ENCODE results near the gene EPS15.
"Not testable (repeated sequence)": the region's sequence is repeated elsewhere in the genome, so short reads cannot be mapped to it uniquely, and the experiment has no call there.

EPS15 gene

DNA sequence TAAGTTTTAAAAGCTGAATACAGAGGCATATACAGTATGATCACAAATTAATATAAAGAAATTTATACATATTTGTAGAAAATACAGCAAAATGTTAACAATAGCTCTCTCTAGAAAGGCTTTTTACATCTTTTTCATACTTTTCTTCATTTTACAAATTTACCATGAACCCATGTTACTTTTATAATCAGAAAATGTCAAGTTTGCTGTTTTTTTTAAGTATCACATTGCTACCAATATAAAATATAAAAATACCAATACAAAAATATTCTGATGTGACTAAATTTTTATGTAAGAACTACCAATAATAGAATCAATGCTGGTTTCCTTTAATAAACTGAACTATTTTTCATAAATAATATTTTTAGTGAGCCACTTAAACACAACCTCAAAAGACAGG is 104.3 kb downstream of the EPS15 start:
- Histone ChIP-seq H3K4me3 (no peak overlapping the region), H3K9me3 (no peaks in the 10 kb centered on the region), H3K4me1 (peaks cover 0 to 48% (median 9%) of the 10 kb centered on the region in 4 donors), H3K27ac (no peak overlapping the region), H3K36me3 (peaks cover 0 to 5% (median 0%) of the 10 kb centered on the region in 3 donors), H3K27me3 (no peaks in the 10 kb centered on the region)
- no peak for DNase-seq
- intact Hi-C loops (cut with DNase I; ENCODE audit: low total_unique reads): no loop called here
- TF ChIP-seq CTCF (IDR thresholded peaks at IDR 0.05): no peak

- Histone ChIP-seq H3K36me3 (peaks cover 25 to 32% (median 28%) of the 10 kb centered on the region in 3 donors), H3K4me1 (peaks cover 0 to 39% (median under 1%) of the 10 kb centered on the region in 4 donors)
- H3K9me3 ChIP-seq; intact Hi-C loops (cut with DNase I; ENCODE audit: low total_unique reads); H3K27me3 ChIP-seq; H3K4me3 ChIP-seq; DNase-seq; H3K27ac ChIP-seq: not testable (repeated sequence)
These were observed 107.2 kb downstream of the EPS15 start for GRCh38 chr1:51411820-51412219.

DNA sequence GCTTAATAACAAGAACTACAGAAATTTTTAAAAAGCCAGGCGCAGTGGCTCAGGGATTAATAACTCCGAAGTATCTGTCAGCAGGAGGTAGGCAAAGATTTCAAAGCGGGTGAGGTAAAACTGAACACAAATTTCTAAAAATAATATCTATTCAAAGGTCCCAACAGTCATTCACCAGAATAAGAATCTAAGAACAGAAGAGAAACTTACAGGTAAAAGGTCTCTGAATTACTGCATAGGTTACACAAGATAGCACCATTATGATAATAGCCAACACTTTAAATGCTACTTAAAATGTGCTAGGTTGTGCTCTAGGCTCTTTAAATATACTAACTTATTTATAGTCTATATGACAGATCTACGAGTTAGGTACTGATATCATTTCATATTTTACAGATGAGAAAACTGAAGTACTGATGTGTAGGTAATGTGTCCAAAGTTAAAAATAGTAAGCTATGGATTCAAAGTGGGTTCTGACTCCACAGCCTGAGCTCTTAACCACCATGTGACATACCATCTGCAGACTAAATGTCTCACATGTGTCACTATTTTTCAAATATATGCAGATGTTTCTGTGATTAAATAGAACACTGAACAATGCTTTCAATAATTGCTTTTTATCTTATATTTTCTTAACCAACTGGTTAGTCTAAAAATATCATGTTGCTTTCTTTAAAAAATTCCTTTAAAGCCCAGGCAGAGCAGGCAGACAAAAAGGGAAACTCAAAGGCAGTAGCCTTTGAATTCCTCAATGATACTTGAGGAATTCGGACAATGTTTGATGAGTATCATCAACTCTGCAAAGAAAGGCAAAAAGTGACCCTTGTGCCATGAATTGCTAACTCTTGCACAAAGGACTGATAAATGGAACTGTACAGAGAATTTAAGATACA is 108.3 kb downstream of the EPS15 start:
- Histone ChIP-seq H3K27ac (peak overlapping the region in 1 of 2 donors; percentile 10), H3K27me3 (no peaks in the 10 kb centered on the region), H3K36me3 (peaks cover 35 to 41% (median 35%) of the 10 kb centered on the region in 3 donors), H3K4me1 (peaks cover 0 to 30% (median 0%) of the 10 kb centered on the region in 4 donors), H3K4me3 (no peak overlapping the region), H3K9me3 (no peaks in the 10 kb centered on the region)
- intact Hi-C loops (cut with DNase I; ENCODE audit: low total_unique reads): no loop called here
- no peak for TF ChIP-seq CTCF (IDR thresholded peaks at IDR 0.05)
- DNase-seq: no peak

DNA sequence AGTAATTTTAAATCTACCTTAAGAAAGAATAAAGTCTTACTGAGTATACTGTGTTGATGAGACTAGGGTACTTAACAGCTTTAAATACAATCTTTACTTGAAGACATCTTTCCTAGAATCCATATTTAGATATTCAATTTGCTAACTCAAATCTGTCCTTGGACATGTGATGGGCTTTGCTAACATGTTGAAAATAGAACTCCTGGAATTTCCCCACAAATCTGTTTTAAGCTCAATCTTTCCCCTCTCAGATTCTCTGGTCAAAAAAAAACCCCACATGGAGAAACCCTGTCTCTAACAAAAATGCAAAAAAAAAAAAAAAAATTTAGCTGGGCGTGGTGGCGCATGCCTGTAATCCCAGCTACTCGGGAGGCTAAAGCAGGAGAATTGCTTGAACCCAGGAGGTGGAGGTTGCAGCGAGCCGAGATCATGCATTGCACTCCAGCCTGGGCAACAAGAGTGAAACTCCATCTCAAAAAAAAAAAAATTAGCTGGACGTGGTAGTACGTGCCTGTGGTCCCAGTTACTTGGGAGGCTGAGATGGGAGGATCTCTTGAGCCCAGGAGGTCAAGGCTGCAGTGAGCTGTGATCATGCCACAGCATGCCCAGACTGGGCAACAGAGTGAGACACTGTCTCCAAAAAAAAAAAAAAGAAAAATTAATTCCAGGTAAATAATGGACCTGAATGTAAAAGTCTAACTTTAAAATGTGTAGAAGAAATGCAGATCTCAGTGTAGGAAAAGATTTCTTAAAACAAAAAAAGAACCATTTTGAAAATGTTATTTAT is 109.1 kb downstream of the EPS15 start:
- H3K4me3 ChIP-seq; DNase-seq; H3K27me3 ChIP-seq; H3K9me3 ChIP-seq; intact Hi-C loops (cut with DNase I; ENCODE audit: low total_unique reads): not testable (repeated sequence)
- H3K27ac ChIP-seq: peak overlapping the region in 1 of 2 donors; percentile 10
- H3K4me1 ChIP-seq: peaks cover 0 to 28% (median 0%) of the 10 kb centered on the region in 4 donors
- peaks cover 44 to 49% (median 44%) of the 10 kb centered on the region in 3 donors for H3K36me3 ChIP-seq

GRCh38 chr1:51392241-51392640 is 126.8 kb downstream of the EPS15 start:
- no peaks in the 10 kb centered on the region for H3K4me1 ChIP-seq
- H3K27me3 ChIP-seq: no peaks in the 10 kb centered on the region
- DNase-seq: no peak
- no peak overlapping the region for H3K27ac ChIP-seq
- intact Hi-C loops (cut with DNase I; ENCODE audit: low total_unique reads): no loop called here
- H3K36me3 ChIP-seq: peaks cover 27 to 47% (median 30%) of the 10 kb centered on the region in 3 donors
- no peak overlapping the region for H3K4me3 ChIP-seq
- TF ChIP-seq CTCF (IDR thresholded peaks at IDR 0.05): no peak
- H3K9me3 ChIP-seq: no peaks in the 10 kb centered on the region

- H3K27ac ChIP-seq; intact Hi-C loops (cut with DNase I; ENCODE audit: low total_unique reads); H3K4me3 ChIP-seq; H3K9me3 ChIP-seq; H3K27me3 ChIP-seq; DNase-seq; H3K4me1 ChIP-seq: not testable (repeated sequence)
- H3K36me3 ChIP-seq: peaks cover 22 to 39% (median 28%) of the 10 kb centered on the region in 3 donors
These were observed 128.4 kb downstream of the EPS15 start for GRCh38 chr1:51390641-51391040.

DNA sequence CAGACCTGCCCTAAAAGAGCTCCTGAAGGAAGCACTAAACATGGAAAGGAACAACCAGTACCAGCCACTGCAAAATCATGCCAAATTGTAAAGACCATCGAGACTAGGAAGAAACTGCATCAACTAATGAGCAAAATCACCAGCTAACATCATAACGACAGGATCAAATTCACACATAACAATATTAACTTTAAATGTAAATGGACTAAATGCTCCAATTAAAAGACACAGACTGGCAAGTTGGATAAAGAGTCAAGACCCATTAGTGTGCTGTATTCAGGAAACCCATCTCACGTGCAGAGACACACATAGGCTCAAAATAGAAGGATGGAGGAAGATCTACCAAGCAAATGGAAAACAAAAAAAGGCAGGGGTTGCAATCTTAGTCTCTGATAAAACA is 131.8 kb downstream of the EPS15 start:
- peaks cover 31 to 44% (median 38%) of the 10 kb centered on the region in 3 donors for H3K36me3 ChIP-seq

DNA sequence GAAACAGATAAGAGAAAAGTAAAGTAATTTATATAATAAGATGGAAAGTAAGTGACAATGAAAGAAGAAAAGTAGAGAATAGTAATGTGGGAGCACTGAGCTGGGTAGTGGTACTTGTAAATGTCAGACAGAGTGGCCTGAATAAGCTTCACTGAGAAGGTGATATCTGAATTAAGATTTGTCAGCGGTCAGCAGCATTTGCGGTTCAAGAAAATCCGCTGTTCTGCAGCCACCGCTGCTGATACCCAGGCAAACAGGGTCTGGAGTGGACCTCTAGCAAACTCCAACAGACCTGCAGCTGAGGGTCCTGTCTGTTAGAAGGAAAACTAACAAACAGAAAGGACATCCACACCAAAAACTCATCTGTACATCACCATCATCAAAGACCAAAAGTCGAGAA is 132.8 kb downstream of the EPS15 start:
- H3K4me3 ChIP-seq; H3K9me3 ChIP-seq; intact Hi-C loops (cut with DNase I; ENCODE audit: low total_unique reads); H3K27me3 ChIP-seq; H3K4me1 ChIP-seq; DNase-seq; H3K27ac ChIP-seq: not testable (repeated sequence)
- H3K36me3 ChIP-seq: peaks cover 26 to 36% (median 34%) of the 10 kb centered on the region in 3 donors

More for the DNA sequence above, 131.8 kb downstream of the EPS15 start:
- H3K9me3 ChIP-seq; H3K4me1 ChIP-seq; H3K27ac ChIP-seq; H3K27me3 ChIP-seq; intact Hi-C loops (cut with DNase I; ENCODE audit: low total_unique reads); H3K4me3 ChIP-seq; DNase-seq: not testable (repeated sequence)
